MM.1S (cell line): ENCODE data around the gene AKAP5.

ENCODE experiments used
- CTCF ChIP-seq: fragments of 300-600 bp; sonication (generic); IDR thresholded peaks from 2 replicates; pipeline ENCODE4 v1.5.1; 2016; ENCODE audit warnings: antibody characterized with exemption, low read length, mixed read lengths
- EZH2 ChIP-seq: fragments of 300-600 bp; sonication (generic); optimal IDR thresholded peaks from 2 replicates; pipeline ENCODE3; 2017; ENCODE audit warnings: low read depth, mild to moderate bottlenecking, antibody characterized with exemption, low read length, mixed read lengths

DNA sequence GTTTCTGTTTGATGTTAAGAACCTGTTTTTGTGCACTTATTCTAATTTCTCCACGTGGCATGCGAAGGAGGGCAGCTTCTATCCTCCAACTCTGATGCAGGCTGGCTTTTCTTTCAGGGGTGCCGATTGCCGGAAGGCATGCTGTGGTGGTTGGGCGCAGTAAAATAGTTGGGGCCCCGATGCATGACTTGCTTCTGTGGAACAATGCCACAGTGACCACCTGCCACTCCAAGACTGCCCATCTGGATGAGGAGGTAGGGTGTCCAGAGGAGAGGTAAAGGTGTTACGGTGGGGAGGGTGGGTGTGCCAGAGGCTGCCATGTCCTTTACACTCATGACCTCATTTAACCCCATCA is 47.6 kb upstream of the AKAP5 start:
- TF ChIP-seq CTCF (no peak), EZH2 (no peak)
